Fibroblast of pulmonary artery (primary cell): Measurements from ENCODE around the gene FIG4.
A peak's percentile ranks its signal among the peaks of the same experiment; 100 is the strongest.

Experiments
- DNase-seq: peaks from one replicate; pipeline ENCODE4 v3.0.0-alpha.2; 2010; ENCODE audit warnings: low read depth
- H3K4me3 ChIP-seq: replicated peaks from 2 replicates; pipeline ENCODE4 v1.5.1; 2011; ENCODE audit warnings: low read depth, mild to moderate bottlenecking, control low read depth, low read length, moderate library complexity
- TF ChIP-seq, protein P1 (sequence below): IDR thresholded peaks from 2 replicates; pipeline ENCODE4 v1.5.1; 2011; ENCODE audit warnings: mild to moderate bottlenecking, control low read depth, low read length, inconsistent platforms; ENCODE audit errors: missing control alignments

FIG4 gene

DNA sequence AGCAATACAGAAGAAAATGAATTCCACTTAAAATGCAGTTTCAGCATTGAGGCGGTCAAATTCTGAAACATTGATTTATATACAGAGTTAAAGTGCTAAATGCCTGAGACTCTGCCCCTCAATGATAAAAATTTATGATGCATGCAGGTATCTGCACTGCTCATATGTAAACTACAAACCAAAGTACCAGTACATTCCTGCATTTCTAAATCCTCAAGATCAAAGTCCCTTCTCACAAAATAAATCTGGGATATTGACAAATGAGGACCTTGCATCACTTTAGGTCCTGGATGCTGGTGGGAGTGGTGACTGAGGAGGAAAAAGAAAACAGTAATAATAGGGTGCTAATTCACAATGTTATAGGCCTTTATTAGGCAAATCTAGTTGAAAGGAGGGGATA, 101.9 kb downstream of the FIG4 start:
- no peak for DNase-seq
- TF ChIP-seq, protein P1, sequence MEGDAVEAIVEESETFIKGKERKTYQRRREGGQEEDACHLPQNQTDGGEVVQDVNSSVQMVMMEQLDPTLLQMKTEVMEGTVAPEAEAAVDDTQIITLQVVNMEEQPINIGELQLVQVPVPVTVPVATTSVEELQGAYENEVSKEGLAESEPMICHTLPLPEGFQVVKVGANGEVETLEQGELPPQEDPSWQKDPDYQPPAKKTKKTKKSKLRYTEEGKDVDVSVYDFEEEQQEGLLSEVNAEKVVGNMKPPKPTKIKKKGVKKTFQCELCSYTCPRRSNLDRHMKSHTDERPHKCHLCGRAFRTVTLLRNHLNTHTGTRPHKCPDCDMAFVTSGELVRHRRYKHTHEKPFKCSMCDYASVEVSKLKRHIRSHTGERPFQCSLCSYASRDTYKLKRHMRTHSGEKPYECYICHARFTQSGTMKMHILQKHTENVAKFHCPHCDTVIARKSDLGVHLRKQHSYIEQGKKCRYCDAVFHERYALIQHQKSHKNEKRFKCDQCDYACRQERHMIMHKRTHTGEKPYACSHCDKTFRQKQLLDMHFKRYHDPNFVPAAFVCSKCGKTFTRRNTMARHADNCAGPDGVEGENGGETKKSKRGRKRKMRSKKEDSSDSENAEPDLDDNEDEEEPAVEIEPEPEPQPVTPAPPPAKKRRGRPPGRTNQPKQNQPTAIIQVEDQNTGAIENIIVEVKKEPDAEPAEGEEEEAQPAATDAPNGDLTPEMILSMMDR, result no peak
- H3K4me3 ChIP-seq, result no peak overlapping the region

DNA sequence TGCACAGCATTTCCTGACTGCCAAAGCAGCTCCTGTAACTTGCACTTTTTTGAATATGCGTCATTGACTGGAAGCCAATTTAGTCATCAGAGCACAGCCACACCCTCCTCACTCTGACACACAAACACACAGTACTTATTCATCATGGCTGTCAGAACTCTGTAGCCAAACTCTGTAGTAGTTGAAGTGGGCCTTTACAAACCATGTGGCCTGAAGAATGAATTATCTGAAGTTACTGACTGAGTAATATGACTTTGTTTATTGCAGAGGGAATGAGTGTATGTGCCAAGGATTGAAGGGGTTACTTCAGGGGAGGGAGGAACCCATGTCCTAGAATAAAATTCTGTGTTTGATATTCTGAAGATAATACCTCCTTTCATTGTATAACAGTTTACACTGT, 102.7 kb downstream of the FIG4 start:
- peak; percentile 96 for DNase-seq
- no peak overlapping the region for H3K4me3 ChIP-seq
- TF ChIP-seq, protein P1, result no peak

DNA sequence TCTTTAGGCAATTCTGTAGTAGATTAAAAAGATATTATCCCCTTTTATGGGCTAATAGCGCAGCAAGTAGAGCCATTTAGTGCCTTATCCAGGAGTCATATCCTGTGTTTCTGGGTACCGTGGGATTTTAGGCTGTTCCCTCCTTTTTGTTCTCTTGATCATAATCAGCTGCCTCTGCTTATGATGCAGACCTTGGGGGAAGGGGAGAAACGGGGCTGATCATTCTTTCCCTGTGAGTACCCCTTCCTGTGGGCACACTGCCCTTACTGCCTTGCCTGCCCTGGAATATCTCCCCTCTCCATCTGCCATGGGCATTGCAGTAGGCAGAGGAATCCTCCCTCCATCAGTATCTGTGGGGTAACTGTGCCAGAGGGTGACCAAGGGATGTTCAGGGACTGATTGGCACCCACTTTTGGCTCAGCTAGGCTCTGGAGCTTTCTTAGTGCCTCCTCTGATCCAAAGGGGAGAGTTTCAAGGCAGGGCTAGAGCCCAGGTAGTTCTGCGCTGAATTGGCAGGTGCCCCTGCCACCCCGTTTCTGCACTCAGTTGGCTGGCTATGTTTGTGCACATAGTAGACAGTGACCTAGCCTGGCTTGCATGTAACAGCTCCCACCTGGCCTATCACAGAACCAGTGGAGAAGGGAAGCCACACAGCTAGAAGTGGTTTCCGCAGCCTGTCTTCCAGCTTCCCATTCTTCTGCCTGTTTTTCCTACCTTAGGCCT, 103.3 kb downstream of the FIG4 start:
- TF ChIP-seq, protein P1, result no peak
- no peak overlapping the region for H3K4me3 ChIP-seq
- peak; percentile 72 for DNase-seq

DNA sequence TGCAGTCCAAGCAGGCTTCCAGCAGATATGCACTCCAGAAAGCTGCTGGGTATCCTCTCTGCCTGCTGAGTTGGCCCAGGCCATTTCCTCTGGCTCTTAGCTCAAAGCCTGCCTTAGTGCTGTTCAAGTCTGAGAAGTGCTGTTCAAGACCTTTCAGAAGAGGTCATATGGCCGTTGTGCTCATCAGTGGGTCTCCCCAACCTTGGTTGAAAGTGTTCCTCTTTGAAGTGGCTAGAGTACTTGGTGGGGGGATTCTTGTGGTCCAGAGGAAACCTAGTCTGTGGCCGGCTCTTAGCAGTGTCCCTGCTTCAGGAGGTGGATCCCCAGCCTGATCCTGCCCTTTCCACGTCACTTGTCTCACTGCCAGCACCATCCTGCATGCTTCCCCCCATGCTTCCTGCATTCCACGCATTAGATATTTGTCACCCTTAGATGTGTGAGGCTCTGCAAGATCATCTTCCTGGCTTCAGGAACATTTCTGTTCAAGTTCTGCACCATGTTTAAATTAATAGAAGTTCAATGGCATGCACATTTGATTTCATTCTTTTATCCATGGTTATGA, 105.0 kb downstream of the FIG4 start:
- DNase-seq, result peak; percentile 48
- TF ChIP-seq, protein P1, result no peak
- no peak overlapping the region for H3K4me3 ChIP-seq

DNA sequence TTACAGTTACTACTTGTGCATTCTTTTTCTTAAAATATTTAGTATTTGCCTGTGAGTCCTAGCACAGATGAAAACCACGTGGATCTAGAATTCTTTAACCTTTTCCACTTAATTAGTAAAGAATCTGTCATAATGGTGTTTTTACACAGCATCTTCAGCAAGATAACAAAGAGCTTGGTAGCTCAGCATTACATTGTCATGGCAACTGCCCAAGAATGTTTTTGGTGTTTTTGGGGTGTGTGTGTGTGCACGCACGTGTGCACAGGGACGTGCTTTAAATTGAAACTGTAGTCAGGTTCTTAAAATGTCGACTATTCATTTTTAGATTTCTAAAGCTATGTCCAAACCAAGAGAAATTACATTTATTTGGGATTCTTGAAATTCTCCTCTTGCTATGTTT, 108.0 kb downstream of the FIG4 start:
- TF ChIP-seq, protein P1, result no peak
- no peak for DNase-seq

DNA sequence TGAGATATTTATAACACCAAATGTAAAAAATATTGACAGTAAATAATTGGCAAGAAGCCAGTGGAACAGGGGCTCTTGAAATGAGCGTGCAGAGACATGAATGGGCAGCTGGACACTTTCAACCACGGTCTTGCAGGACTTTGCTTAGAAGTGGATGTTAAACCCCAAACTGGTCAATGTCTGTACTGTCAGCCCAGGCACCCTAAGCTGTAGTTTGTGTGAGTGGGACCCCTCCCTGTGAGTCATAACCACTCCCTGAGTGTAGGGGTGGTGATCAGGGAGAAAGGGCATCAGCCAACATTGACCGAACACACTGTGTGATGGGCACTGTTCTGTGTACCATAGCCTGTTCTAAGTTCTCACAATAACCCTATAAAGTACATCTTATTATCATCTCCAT, 108.6 kb downstream of the FIG4 start:
- H3K4me3 ChIP-seq, result no peak overlapping the region
- no peak for DNase-seq
- TF ChIP-seq, protein P1, result no peak

More for the DNA sequence above, 108.0 kb downstream of the FIG4 start:
- H3K4me3 ChIP-seq, result no peak overlapping the region

DNA sequence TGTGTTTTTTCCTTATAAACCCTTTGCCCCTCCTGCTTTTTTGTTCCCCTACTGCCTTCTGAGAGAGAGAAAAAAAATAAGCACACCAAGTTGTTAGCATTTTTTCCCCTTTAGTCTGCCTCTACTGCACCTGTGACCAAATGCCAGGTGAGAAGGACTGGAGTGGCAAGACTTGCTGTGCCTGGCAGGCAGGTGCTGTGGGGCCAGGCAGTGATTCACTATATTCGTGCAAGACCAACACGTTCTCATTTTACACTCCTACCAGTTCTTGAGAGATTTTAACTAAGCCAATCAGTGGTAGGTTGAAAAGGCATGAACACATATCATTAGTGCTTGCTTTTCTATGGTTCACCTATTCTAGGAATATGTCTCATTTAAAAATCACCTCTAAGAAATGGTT, 109.7 kb downstream of the FIG4 start:
- no peak overlapping the region for H3K4me3 ChIP-seq
- DNase-seq, result no peak
- TF ChIP-seq, protein P1, result no peak
